ENCODE measurements around the gene G6PD.
"Not testable (repeated sequence)": the region's sequence is repeated elsewhere in the genome, so short reads cannot be mapped to it uniquely, and the experiment has no call there.

The G6PD gene

GRCh38 chrX:154542723-154543424 lies 3.8 kb downstream of the G6PD start:
- no peak for DNase-seq

GRCh38 chrX:154541896-154542722 lies 4.5 kb downstream of the G6PD start:
- DNase-seq, result no peak

GRCh38 chrX:154541589-154541895 lies 5.1 kb downstream of the G6PD start:
- no peak for DNase-seq

- no peak for DNase-seq
These were observed 5.6 kb downstream of the G6PD start for GRCh38 chrX:154540897-154541535.

- not testable (repeated sequence) for DNase-seq
These were observed 6.3 kb downstream of the G6PD start for GRCh38 chrX:154540365-154540764.

- no peak for DNase-seq
These were observed 7.6 kb downstream of the G6PD start for GRCh38 chrX:154539077-154539476.

GRCh38 chrX:154535892-154536291 lies 10.8 kb downstream of the G6PD start:
- DNase-seq, result no peak

GRCh38 chrX:154534526-154535322 lies 11.9 kb downstream of the G6PD start:
- peak; percentile 91 for DNase-seq

- no peak for DNase-seq
These were observed 14.0 kb downstream of the G6PD start for GRCh38 chrX:154532690-154533089.

- DNase-seq, result no peak
These were observed 15.0 kb downstream of the G6PD start for GRCh38 chrX:154531626-154532025.

- no peak for DNase-seq
These were observed 16.4 kb downstream of the G6PD start for GRCh38 chrX:154530286-154530685.

GRCh38 chrX:154529206-154529612 lies 17.4 kb downstream of the G6PD start:
- DNase-seq, result no peak

GRCh38 chrX:154526901-154527675 lies 19.6 kb downstream of the G6PD start:
- peak; percentile 93 for DNase-seq

- DNase-seq, result no peak
These were observed 20.8 kb downstream of the G6PD start for GRCh38 chrX:154525606-154526490.

GRCh38 chrX:154519389-154519788 lies 27.3 kb downstream of the G6PD start:
- DNase-seq, result no peak

GRCh38 chrX:154517101-154517781 lies 29.4 kb downstream of the G6PD start:
- DNase-seq, result no peak

- DNase-seq, result peak; percentile 73
These were observed 30.0 kb downstream of the G6PD start for GRCh38 chrX:154516656-154517100.

- DNase-seq, result peak; percentile 93
These were observed 30.5 kb downstream of the G6PD start, which contains the start of gene FAM3A for GRCh38 chrX:154515966-154516655. TSS of gene FAM3A (minus strand) at chrX:154516232. CDS start at chrX:154515772, 460 bp downstream.

- DNase-seq, result peak; percentile 33
These were observed 31.3 kb downstream of the G6PD start for GRCh38 chrX:154515090-154515965.

Data from eye (tissue), 1 donor.